Activated CD8-positive, alpha-beta T cell treated with anti-CD3 and anti-CD28 coated beads, Interleukin-2, amount 10 ng/mL, durations not matched to agents 7 days and 5 days (primary cell): Measurements from ENCODE around the gene FAM221B. TPM values are rescaled to one million over a fixed set of nuclear protein-coding genes. Genes with fewer than 3 reads are reported as not detected.
A peak's percentile ranks its signal among the peaks of the same experiment; 100 is the strongest.

ENCODE experiments used
- ATAC-seq: fragments of 150-1000 bp; cut with Tn5 transposase; one replicate; pipeline ENCODE4 v1.10.0; 2021; ENCODE audit warnings: moderate library complexity
- CTCF ChIA-PET: fragments of 350-600 bp; sonication (Branson Sonifier 250); formaldehyde crosslinking; loops from one replicate; lab custom pipeline; 2021; ENCODE audit warnings: antibody characterized with exemption; lab: Charles Lee
- POLR2A ChIA-PET: fragments of 350-600 bp; sonication (Branson Sonifier 250); formaldehyde crosslinking; loops from one replicate; lab custom pipeline; 2021; ENCODE audit warnings: antibody characterized with exemption; lab: Charles Lee
- DNase-seq: peaks from one replicate; pipeline ENCODE4 v3.0.0-alpha.2; 2020
- H3K27ac Mint-ChIP-seq: one replicate; pipeline ENCODE4 v1.8.0; 2021; ENCODE audit warnings: mild to moderate bottlenecking, mixed read lengths
- H3K27me3 Mint-ChIP-seq: one replicate; pipeline ENCODE4 v1.8.0; 2021; ENCODE audit warnings: low read depth, mixed read lengths
- H3K36me3 Mint-ChIP-seq: one replicate; pipeline ENCODE4 v1.8.0; 2021; ENCODE audit warnings: low read depth, mixed read lengths
- H3K4me1 Mint-ChIP-seq: one replicate; pipeline ENCODE4 v1.8.0; 2021; ENCODE audit warnings: low read depth, mixed read lengths
- H3K4me3 Mint-ChIP-seq: one replicate; pipeline ENCODE4 v1.8.0; 2021; ENCODE audit warnings: mild to moderate bottlenecking, mixed read lengths
- H3K9me3 Mint-ChIP-seq: one replicate; pipeline ENCODE4 v1.8.0; 2022; ENCODE audit warnings: mixed read lengths; ENCODE audit not compliant: insufficient read depth
- total RNA-seq, 2 experiments: library from RNA; stranded (reverse); gene quantifications; one replicate each; pipeline ENCODE4 v1.2.3, GENCODE V29; 2021

FAM221B gene
- total RNA-seq, 2 experiments from 2014 or later = not detected

DNA sequence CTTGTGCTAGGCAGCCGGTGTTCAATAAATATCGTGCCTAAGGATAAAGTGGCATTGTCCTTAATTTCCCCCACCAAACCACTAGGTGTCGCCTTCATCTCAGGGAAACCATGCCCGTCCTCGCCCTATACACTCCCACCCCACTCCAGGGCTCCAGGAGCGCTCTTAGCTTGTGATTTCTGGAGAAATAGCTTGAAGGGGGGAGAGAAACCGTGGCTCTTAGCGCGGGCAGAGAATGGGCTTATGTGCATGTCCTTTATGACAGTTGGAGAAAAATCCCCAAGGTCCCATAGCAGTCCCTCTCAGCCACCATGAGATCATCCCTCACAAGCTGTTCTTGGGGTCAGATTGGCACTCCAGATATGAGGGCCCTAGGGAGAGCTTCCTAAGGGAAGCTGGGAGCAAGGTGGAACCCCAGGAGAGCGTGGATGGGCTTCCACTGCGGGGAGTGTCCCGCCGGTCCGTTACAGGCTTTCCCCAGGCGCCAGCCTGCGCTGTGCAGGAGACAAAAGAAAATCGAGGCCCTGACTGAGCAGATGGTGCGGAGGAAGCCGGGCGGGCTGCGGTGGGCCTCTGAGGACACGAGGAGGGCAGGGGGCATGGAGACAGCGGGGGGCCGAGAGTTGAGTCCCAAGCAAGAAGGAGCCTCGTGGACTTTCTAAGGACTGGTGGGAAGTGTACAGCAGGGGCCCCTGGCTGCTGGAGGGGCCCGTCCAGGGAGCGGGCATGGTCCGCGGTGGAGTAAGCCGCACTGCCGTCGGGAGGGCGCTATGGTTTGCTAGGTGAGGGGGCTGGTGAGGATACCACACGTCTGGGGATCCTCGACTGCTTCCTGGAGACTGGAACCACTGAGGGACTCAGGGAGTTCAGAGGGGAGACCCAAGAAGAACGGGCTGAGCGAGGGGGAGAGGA lies 37.9 kb downstream of the FAM221B start:
- ATAC-seq = peak; percentile 90
- H3K4me3 Mint-ChIP-seq = no peak overlapping the region
- H3K27me3 Mint-ChIP-seq = no peaks in the 10 kb centered on the region
- H3K27ac Mint-ChIP-seq = no peak overlapping the region
- H3K4me1 Mint-ChIP-seq = peaks cover 17% of the 10 kb centered on the region
- H3K9me3 Mint-ChIP-seq = no peaks in the 10 kb centered on the region
- peaks cover 18% of the 10 kb centered on the region for H3K36me3 Mint-ChIP-seq
- DNase-seq = peak; percentile 73
- CTCF ChIA-PET = interaction anchor here (0.6 to 5.1 kb wide), 47 partner anchors 9 to 411 kb away, joined by 3 to 59 read pairs (median 4); partner anchors contain the start of genes FAM221B, HINT2, HRCT1 and RGP1
- POLR2A ChIA-PET = no interaction called here

DNA sequence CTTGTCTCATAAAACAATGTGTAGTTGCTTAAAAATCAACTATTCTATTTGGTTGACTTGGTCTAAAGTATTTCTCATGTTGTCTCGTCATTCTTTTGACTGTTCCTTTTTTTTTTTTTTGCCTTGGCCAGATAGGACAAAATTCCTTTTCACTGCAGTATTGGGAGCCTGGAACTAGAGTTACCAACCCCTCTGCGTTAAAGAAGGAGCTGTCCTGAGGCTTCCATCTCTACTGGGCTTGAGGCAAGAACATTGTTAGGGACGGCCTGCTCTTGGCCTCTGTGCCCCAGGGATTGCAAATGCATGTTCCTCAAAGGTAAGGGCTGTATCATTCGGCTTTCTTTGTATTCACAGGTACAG lies 38.5 kb downstream of the FAM221B start:
- Mint-ChIP-seq H3K9me3 (no peaks in the 10 kb centered on the region), H3K27ac (no peak overlapping the region), H3K27me3 (no peaks in the 10 kb centered on the region), H3K4me3 (no peak overlapping the region), H3K4me1 (peaks cover 17% of the 10 kb centered on the region), H3K36me3 (peaks cover 18% of the 10 kb centered on the region)
- POLR2A ChIA-PET = no interaction called here
- ATAC-seq = no peak
- no peak for DNase-seq
- CTCF ChIA-PET = interaction anchor here (0.6 to 5.1 kb wide), 42 partner anchors 9 to 411 kb away, joined by 3 to 59 read pairs (median 4); partner anchors contain the start of genes FAM221B, HINT2, HRCT1 and RGP1

DNA sequence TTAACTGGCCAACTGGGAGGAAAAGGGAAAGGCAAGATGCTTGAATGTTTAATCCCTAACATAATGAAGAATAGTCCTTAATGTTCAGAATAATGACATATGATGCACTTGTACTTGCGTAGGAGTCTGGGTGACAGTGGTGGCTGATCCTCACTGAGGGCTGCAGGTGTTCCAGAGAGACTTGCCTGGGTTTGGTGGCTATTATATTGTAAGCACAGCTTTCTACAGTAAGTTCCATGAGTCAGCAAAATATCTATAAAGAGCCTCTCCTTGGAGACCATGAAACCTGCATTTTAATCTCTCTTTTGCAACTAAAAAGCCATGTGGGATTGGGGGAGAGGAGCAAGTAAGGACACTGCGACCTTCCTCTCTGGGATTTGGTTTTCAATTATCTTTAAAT lies 39.0 kb downstream of the FAM221B start:
- Mint-ChIP-seq H3K27ac (no peak overlapping the region), H3K4me3 (no peak overlapping the region), H3K9me3 (no peaks in the 10 kb centered on the region), H3K36me3 (peaks cover 18% of the 10 kb centered on the region), H3K4me1 (peaks cover 15% of the 10 kb centered on the region), H3K27me3 (no peaks in the 10 kb centered on the region)
- DNase-seq (no peak), ATAC-seq (no peak)
- ChIA-PET POLR2A (no interaction called here), CTCF (interaction anchor here (0.6 to 5.1 kb wide), 39 partner anchors 9 to 412 kb away, joined by 3 to 59 read pairs (median 5); partner anchors contain the start of genes FAM221B, HINT2, HRCT1 and RGP1)

DNA sequence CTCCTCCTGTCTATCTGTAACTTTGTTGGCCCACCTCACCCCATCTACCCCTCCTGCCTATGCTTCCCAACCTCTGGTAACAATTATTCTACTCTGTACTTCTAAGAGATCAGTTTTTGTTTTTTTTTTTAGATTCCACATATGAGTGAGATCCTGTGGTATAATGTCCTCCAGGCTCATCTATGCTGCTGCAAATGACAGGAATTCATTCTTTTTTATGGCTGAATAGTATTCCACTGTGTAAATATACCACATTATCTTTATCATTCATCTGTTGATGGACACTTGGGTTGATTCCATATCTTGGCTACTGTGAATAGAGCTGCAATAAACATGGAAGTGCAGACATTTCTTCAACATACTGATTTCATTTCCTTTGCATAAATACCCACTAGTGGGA lies 45.1 kb downstream of the FAM221B start:
- H3K4me1 Mint-ChIP-seq = no peaks in the 10 kb centered on the region
- no peak for ATAC-seq
- DNase-seq = no peak
- peaks cover 31% of the 10 kb centered on the region for H3K36me3 Mint-ChIP-seq
- CTCF ChIA-PET = interaction anchor here (1.6 kb wide), 1 partner anchor 99 kb away, joined by 7 read pairs; no protein-coding TSS in a partner anchor
- H3K27me3 Mint-ChIP-seq = no peaks in the 10 kb centered on the region
- no peak overlapping the region for H3K27ac Mint-ChIP-seq
- no peak overlapping the region for H3K4me3 Mint-ChIP-seq
- no peaks in the 10 kb centered on the region for H3K9me3 Mint-ChIP-seq
- POLR2A ChIA-PET = no interaction called here

- H3K4me3 Mint-ChIP-seq = no peak overlapping the region
- no peaks in the 10 kb centered on the region for H3K27me3 Mint-ChIP-seq
- no peak overlapping the region for H3K27ac Mint-ChIP-seq
- ChIA-PET POLR2A (no interaction called here), CTCF (interaction anchor here (4.1 kb wide), 1 partner anchor 9 kb away, joined by 17 read pairs; no protein-coding TSS in a partner anchor)
- H3K4me1 Mint-ChIP-seq = no peaks in the 10 kb centered on the region
- H3K36me3 Mint-ChIP-seq = peaks cover 20% of the 10 kb centered on the region
- DNase-seq = no peak
- no peak for ATAC-seq
- H3K9me3 Mint-ChIP-seq = no peaks in the 10 kb centered on the region
These were observed 47.5 kb downstream of the FAM221B start for GRCh38 chr9:35781066-35781465.

DNA sequence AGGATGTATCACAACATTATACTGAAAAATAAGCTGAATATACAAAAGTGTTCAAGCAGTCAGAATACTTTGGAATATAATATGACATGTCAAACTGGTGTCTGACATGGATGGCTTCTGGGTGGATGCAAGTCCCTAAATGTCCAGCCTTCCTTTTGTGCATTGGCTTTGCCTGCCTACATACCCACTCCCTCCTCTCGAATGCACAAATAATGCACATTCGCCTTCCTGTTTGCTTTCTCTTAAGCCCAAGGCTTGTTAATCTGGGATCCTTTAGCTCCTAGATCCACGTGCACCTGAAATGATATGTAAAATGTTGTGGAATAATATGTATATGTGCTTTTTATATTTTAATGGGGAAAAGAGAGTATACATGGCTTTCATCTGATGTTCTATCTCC lies 50.0 kb downstream of the FAM221B start:
- DNase-seq = no peak
- no peaks in the 10 kb centered on the region for H3K4me1 Mint-ChIP-seq
- H3K9me3 Mint-ChIP-seq = no peaks in the 10 kb centered on the region
- H3K4me3 Mint-ChIP-seq = no peak overlapping the region
- ChIA-PET POLR2A (interaction anchor here (0.6 to 1.1 kb wide), 3 partner anchors 13 to 47 kb away, joined by 3 to 4 read pairs (median 4); partner anchors contain the start of genes CREB3 and TLN1), CTCF (interaction anchor here (0.8 to 4.1 kb wide), 6 partner anchors 10 to 175 kb away, joined by 3 to 17 read pairs (median 5); no protein-coding TSS in a partner anchor)
- H3K27ac Mint-ChIP-seq = no peak overlapping the region
- ATAC-seq = no peak
- no peaks in the 10 kb centered on the region for H3K27me3 Mint-ChIP-seq
- H3K36me3 Mint-ChIP-seq = peaks cover 8% of the 10 kb centered on the region

DNA sequence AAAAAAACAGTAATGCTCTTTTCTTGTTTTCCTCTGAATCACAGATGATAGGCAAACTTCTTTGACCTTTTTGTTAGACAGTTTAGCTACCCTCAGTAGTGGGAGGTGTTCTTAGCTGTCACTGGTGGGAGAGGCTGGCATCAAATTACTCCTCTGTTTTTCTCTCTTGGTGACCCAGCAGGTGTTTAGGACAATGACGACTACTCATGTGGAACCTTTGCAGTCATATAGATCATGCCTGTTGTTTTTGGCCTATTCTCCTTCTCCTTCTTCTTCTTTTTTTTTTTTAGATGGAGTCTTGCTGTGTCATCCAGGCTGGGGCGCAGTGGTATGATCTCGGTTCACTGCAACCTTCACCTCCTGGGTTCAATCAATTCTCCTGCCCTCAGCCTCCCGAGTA lies 52.5 kb downstream of the FAM221B start:
- Mint-ChIP-seq H3K9me3 (no peaks in the 10 kb centered on the region), H3K36me3 (peaks cover 4% of the 10 kb centered on the region), H3K27me3 (no peaks in the 10 kb centered on the region), H3K27ac (no peak overlapping the region), H3K4me3 (no peak overlapping the region), H3K4me1 (no peaks in the 10 kb centered on the region)
- ATAC-seq (no peak), DNase-seq (no peak)
- CTCF ChIA-PET = interaction anchor here (1.1 to 1.6 kb wide), 5 partner anchors 12 to 172 kb away, joined by 3 to 11 read pairs (median 5); no protein-coding TSS in a partner anchor
- POLR2A ChIA-PET = interaction anchor here (1.3 kb wide), 1 partner anchor 26 kb away, joined by 3 read pairs; no protein-coding TSS in a partner anchor

GRCh38 chr9:35774907-35775635 lies 53.5 kb downstream of the FAM221B start:
- no peaks in the 10 kb centered on the region for H3K4me1 Mint-ChIP-seq
- DNase-seq (no peak), ATAC-seq (no peak)
- CTCF ChIA-PET = interaction anchor here (0.8 to 1.6 kb wide), 7 partner anchors 13 to 171 kb away, joined by 3 to 11 read pairs (median 3); partner anchors contain the start of genes SPAG8 and TMEM8B
- no peak overlapping the region for H3K4me3 Mint-ChIP-seq
- peaks cover 3% of the 10 kb centered on the region for H3K36me3 Mint-ChIP-seq
- POLR2A ChIA-PET = interaction anchor here (1.3 kb wide), 1 partner anchor 25 kb away, joined by 3 read pairs; no protein-coding TSS in a partner anchor
- H3K27ac Mint-ChIP-seq = no peak overlapping the region
- H3K9me3 Mint-ChIP-seq = no peaks in the 10 kb centered on the region
- no peaks in the 10 kb centered on the region for H3K27me3 Mint-ChIP-seq

GRCh38 chr9:35771943-35772342 lies 56.6 kb downstream of the FAM221B start:
- H3K27ac Mint-ChIP-seq = no peak overlapping the region
- no peaks in the 10 kb centered on the region for H3K36me3 Mint-ChIP-seq
- no peaks in the 10 kb centered on the region for H3K9me3 Mint-ChIP-seq
- no peaks in the 10 kb centered on the region for H3K4me1 Mint-ChIP-seq
- DNase-seq (no peak), ATAC-seq (no peak)
- CTCF ChIA-PET = interaction anchor here (1.0 to 1.5 kb wide), 4 partner anchors 8 to 18 kb away, joined by 4 to 6 read pairs (median 5); partner anchors contain the start of gene MSMP
- no peaks in the 10 kb centered on the region for H3K27me3 Mint-ChIP-seq
- POLR2A ChIA-PET = interaction anchor here (1.2 kb wide), 1 partner anchor 23 kb away, joined by 5 read pairs; the partner anchor contains the start of genes GBA2 and RGP1
- no peak overlapping the region for H3K4me3 Mint-ChIP-seq

GRCh38 chr9:35771534-35771933 lies 57.0 kb downstream of the FAM221B start:
- H3K4me1 Mint-ChIP-seq = no peaks in the 10 kb centered on the region
- no peaks in the 10 kb centered on the region for H3K36me3 Mint-ChIP-seq
- no peak overlapping the region for H3K4me3 Mint-ChIP-seq
- no peak overlapping the region for H3K27ac Mint-ChIP-seq
- POLR2A ChIA-PET = no interaction called here
- CTCF ChIA-PET = interaction anchor here (0.9 to 2.1 kb wide), 8 partner anchors 7 to 55 kb away, joined by 3 to 8 read pairs (median 4); no protein-coding TSS in a partner anchor
- H3K27me3 Mint-ChIP-seq = no peaks in the 10 kb centered on the region
- H3K9me3 Mint-ChIP-seq = no peaks in the 10 kb centered on the region
- ATAC-seq (no peak), DNase-seq (no peak)

- no peaks in the 10 kb centered on the region for H3K4me1 Mint-ChIP-seq
- H3K4me3 Mint-ChIP-seq = no peak overlapping the region
- no peaks in the 10 kb centered on the region for H3K9me3 Mint-ChIP-seq
- H3K27ac Mint-ChIP-seq = no peak overlapping the region
- no peaks in the 10 kb centered on the region for H3K36me3 Mint-ChIP-seq
- no peaks in the 10 kb centered on the region for H3K27me3 Mint-ChIP-seq
- POLR2A ChIA-PET = no interaction called here
- ATAC-seq (no peak), DNase-seq (no peak)
- CTCF ChIA-PET = interaction anchor here (0.9 to 2.1 kb wide), 7 partner anchors 9 to 55 kb away, joined by 3 to 8 read pairs (median 4); no protein-coding TSS in a partner anchor
These were observed 57.5 kb downstream of the FAM221B start for GRCh38 chr9:35771075-35771433.
